Spleen (tissue), 7 donors: Measurements from ENCODE around the gene SLC13A5.

Experiments used
- POLR2A ChIP-seq, 3 donors: fragments of 450-650 bp; IDR thresholded peaks; one replicate each; pipeline ENCODE4 v1.5.1; 2017; ENCODE audit warnings: antibody characterized with exemption in 3 of 3, mild to moderate bottlenecking in 1 of 3
- POLR2AphosphoS5 ChIP-seq, 3 donors: sonication (generic); formaldehyde crosslinking; IDR thresholded peaks; one replicate each; pipeline ENCODE4 v1.5.1; 2017; ENCODE audit warnings: antibody characterized with exemption in 3 of 3
- TF ChIP-seq, protein P1 (sequence below), 11 experiments: fragments of 200-600 bp in 7 of 11; fragments of 450-650 bp in 4 of 11; sonication (generic) in 4 of 11; IDR thresholded peaks in 8 of 11; conservative IDR thresholded peaks in 3 of 11; 1 replicate in 7 of 11; 2 replicates in 4 of 11; pipeline versions ENCODE4 v1.4.0 to v1.8.0; 2016 to 2021; ENCODE audit warnings: antibody characterized with exemption in 11 of 11, inconsistent platforms in 4 of 11, mild to moderate bottlenecking in 1 of 11
- donor health status: DM: no; HTN: no; CAD: no; lungs with moderate emphysema.
- donor health status: DM: no; HTN: no; CAD: no.
- donor health status: DM: no; HTN: no; CAD: no.

GRCh38 chr17:6651354-6651918, 61.7 kb downstream of the SLC13A5 start, which contains the start of the genes C17orf100 and MED31:
- TF ChIP-seq, protein P1, sequence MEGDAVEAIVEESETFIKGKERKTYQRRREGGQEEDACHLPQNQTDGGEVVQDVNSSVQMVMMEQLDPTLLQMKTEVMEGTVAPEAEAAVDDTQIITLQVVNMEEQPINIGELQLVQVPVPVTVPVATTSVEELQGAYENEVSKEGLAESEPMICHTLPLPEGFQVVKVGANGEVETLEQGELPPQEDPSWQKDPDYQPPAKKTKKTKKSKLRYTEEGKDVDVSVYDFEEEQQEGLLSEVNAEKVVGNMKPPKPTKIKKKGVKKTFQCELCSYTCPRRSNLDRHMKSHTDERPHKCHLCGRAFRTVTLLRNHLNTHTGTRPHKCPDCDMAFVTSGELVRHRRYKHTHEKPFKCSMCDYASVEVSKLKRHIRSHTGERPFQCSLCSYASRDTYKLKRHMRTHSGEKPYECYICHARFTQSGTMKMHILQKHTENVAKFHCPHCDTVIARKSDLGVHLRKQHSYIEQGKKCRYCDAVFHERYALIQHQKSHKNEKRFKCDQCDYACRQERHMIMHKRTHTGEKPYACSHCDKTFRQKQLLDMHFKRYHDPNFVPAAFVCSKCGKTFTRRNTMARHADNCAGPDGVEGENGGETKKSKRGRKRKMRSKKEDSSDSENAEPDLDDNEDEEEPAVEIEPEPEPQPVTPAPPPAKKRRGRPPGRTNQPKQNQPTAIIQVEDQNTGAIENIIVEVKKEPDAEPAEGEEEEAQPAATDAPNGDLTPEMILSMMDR (IDR thresholded peaks at IDR 0.05 in 8 of 11, conservative IDR thresholded peaks at IDR 0.05 in 3 of 11), result peak in 3 of 11 experiments; percentile 8 to 26 (median 24)
- TF ChIP-seq POLR2A (IDR thresholded peaks at IDR 0.05) (peak; percentile 21 to 34 (median 26)), POLR2AphosphoS5 (IDR thresholded peaks at IDR 0.05) (peak; percentile 93 to 95 (median 94))
